Large intestine (tissue), 3 donors: ENCODE data around the gene VRK1. TPM values are rescaled to one million over a fixed set of nuclear protein-coding genes. Genes with fewer than 3 reads are reported as not detected.

Experiments
- DNase-seq, 2 donors: peaks; one replicate each; pipeline versions ENCODE4 v3.0.0 to v3.0.0-alpha.2; 2013
- H3K27ac ChIP-seq: one replicate; pipeline ENCODE4 v1.5.1; 2013; ENCODE audit warnings: low read length
- H3K27me3 ChIP-seq: 2 replicates; pipeline ENCODE4 v1.6.1; 2013; ENCODE audit warnings: low read length; ENCODE audit not compliant: control insufficient read depth, insufficient read depth
- H3K36me3 ChIP-seq: 2 replicates; pipeline ENCODE4 v1.6.1; 2013; ENCODE audit warnings: low read length; ENCODE audit not compliant: control insufficient read depth, insufficient read depth
- H3K4me1 ChIP-seq: one replicate; pipeline ENCODE4 v1.6.1; 2013; ENCODE audit warnings: low read length; ENCODE audit not compliant: control insufficient read depth, insufficient read depth
- H3K4me3 ChIP-seq: one replicate; pipeline ENCODE4 v1.5.1; 2013; ENCODE audit warnings: low read length
- H3K9me3 ChIP-seq: one replicate; pipeline ENCODE4 v1.6.1; 2013; ENCODE audit warnings: mild to moderate bottlenecking, low read depth, low read length, moderate library complexity; ENCODE audit not compliant: control insufficient read depth
- WGBS: methylation state at CpG from one replicate; pipeline ENCODE4 v1.1.5; 2013; ENCODE audit warnings: low lambda C conversion rate; ENCODE audit not compliant: insufficient coverage; 5-methylcytosine and 5-hydroxymethylcytosine counted together
- polyA plus RNA-seq: library from polyadenylated mRNA; unstranded; fragments of 120-200 nt; gene quantifications from one replicate; pipeline ENCODE4 v1.2.1, GENCODE V29; 2013

The VRK1 gene
- polyA plus RNA-seq, 1 donor: 13.3 TPM

GRCh38 chr14:96817750-96818666, 20.8 kb downstream of the VRK1 start:
- Histone ChIP-seq H3K36me3 (no peaks in the 10 kb centered on the region), H3K27ac (no peak overlapping the region), H3K9me3 (no peaks in the 10 kb centered on the region), H3K4me1 (no peaks in the 10 kb centered on the region), H3K4me3 (no peak overlapping the region), H3K27me3 (no peaks in the 10 kb centered on the region)
- WGBS: 100% methylated on average over 1 of the region's 5 CpGs
- no peak for DNase-seq

- Histone ChIP-seq H3K27ac (no peak overlapping the region), H3K27me3 (no peaks in the 10 kb centered on the region), H3K4me1 (no peaks in the 10 kb centered on the region), H3K9me3 (no peaks in the 10 kb centered on the region), H3K36me3 (no peaks in the 10 kb centered on the region), H3K4me3 (no peak overlapping the region)
- WGBS: 100% methylated on average over 1 of the region's 3 CpGs
- no peak for DNase-seq
Measured at GRCh38 chr14:96821501-96821900, 24.3 kb downstream of the VRK1 start.

- WGBS: 100% methylated on average over 2 of the region's 2 CpGs
- Histone ChIP-seq H3K27me3 (no peaks in the 10 kb centered on the region), H3K4me3 (no peak overlapping the region), H3K4me1 (no peaks in the 10 kb centered on the region), H3K27ac (no peak overlapping the region), H3K36me3 (no peaks in the 10 kb centered on the region), H3K9me3 (no peaks in the 10 kb centered on the region)
- no peak for DNase-seq
Measured at GRCh38 chr14:96823652-96824051, 26.5 kb downstream of the VRK1 start.

- WGBS: 100% methylated on average over 3 of the region's 3 CpGs
- no peaks in the 10 kb centered on the region for H3K4me1 ChIP-seq
- H3K9me3 ChIP-seq: no peaks in the 10 kb centered on the region
- H3K36me3 ChIP-seq: no peaks in the 10 kb centered on the region
- H3K4me3 ChIP-seq: no peak overlapping the region
- DNase-seq: no peak
- no peak overlapping the region for H3K27ac ChIP-seq
- H3K27me3 ChIP-seq: no peaks in the 10 kb centered on the region
Measured at GRCh38 chr14:96824283-96824682, 27.1 kb downstream of the VRK1 start.

- Histone ChIP-seq H3K9me3 (no peaks in the 10 kb centered on the region), H3K4me1 (no peaks in the 10 kb centered on the region), H3K27ac (no peak overlapping the region), H3K27me3 (no peaks in the 10 kb centered on the region), H3K4me3 (no peak overlapping the region), H3K36me3 (no peaks in the 10 kb centered on the region)
- no peak for DNase-seq
- WGBS: 70% methylated on average over 2 of the region's 2 CpGs
Measured at GRCh38 chr14:96826818-96827217, 29.6 kb downstream of the VRK1 start.

GRCh38 chr14:96827290-96827689, 30.1 kb downstream of the VRK1 start:
- no peaks in the 10 kb centered on the region for H3K36me3 ChIP-seq
- H3K9me3 ChIP-seq: no peaks in the 10 kb centered on the region
- no peak for DNase-seq
- H3K27me3 ChIP-seq: no peaks in the 10 kb centered on the region
- no peak overlapping the region for H3K4me3 ChIP-seq
- H3K4me1 ChIP-seq: no peaks in the 10 kb centered on the region
- WGBS: 60% methylated on average over 1 of the region's 3 CpGs
- no peak overlapping the region for H3K27ac ChIP-seq

- WGBS: 100% methylated on average over 1 of the region's 1 CpG
- Histone ChIP-seq H3K4me3 (no peak overlapping the region), H3K9me3 (no peaks in the 10 kb centered on the region), H3K27ac (no peak overlapping the region), H3K27me3 (no peaks in the 10 kb centered on the region), H3K4me1 (no peaks in the 10 kb centered on the region), H3K36me3 (peaks cover 2% of the 10 kb centered on the region)
- DNase-seq: no peak
Measured at GRCh38 chr14:96829791-96830190, 32.6 kb downstream of the VRK1 start.

GRCh38 chr14:96830946-96831345, 33.8 kb downstream of the VRK1 start:
- Histone ChIP-seq H3K9me3 (no peaks in the 10 kb centered on the region), H3K4me3 (no peak overlapping the region), H3K27me3 (no peaks in the 10 kb centered on the region), H3K36me3 (peaks cover 6% of the 10 kb centered on the region), H3K4me1 (no peaks in the 10 kb centered on the region), H3K27ac (no peak overlapping the region)
- DNase-seq: no peak
- no CpG with 5 or more reads among the region's 1 CpG for WGBS

- 100% methylated on average over 1 of the region's 2 CpGs for WGBS
- no peak overlapping the region for H3K27ac ChIP-seq
- H3K9me3 ChIP-seq: no peaks in the 10 kb centered on the region
- H3K4me1 ChIP-seq: no peaks in the 10 kb centered on the region
- H3K36me3 ChIP-seq: peaks cover 6% of the 10 kb centered on the region
- no peak for DNase-seq
- H3K27me3 ChIP-seq: no peaks in the 10 kb centered on the region
- H3K4me3 ChIP-seq: no peak overlapping the region
Measured at GRCh38 chr14:96832351-96832750, 35.2 kb downstream of the VRK1 start.

- H3K9me3 ChIP-seq: no peaks in the 10 kb centered on the region
- WGBS: 100% methylated on average over 2 of the region's 4 CpGs
- no peaks in the 10 kb centered on the region for H3K27me3 ChIP-seq
- H3K27ac ChIP-seq: no peak overlapping the region
- H3K4me3 ChIP-seq: no peak overlapping the region
- no peak for DNase-seq
- no peaks in the 10 kb centered on the region for H3K4me1 ChIP-seq
- H3K36me3 ChIP-seq: peaks cover 6% of the 10 kb centered on the region
Measured at GRCh38 chr14:96838449-96838848, 41.3 kb downstream of the VRK1 start.

GRCh38 chr14:96839251-96839650, 42.1 kb downstream of the VRK1 start:
- H3K4me1 ChIP-seq: no peaks in the 10 kb centered on the region
- no peak overlapping the region for H3K27ac ChIP-seq
- H3K27me3 ChIP-seq: no peaks in the 10 kb centered on the region
- H3K36me3 ChIP-seq: peaks cover 6% of the 10 kb centered on the region
- H3K9me3 ChIP-seq: no peaks in the 10 kb centered on the region
- no peak for DNase-seq
- no peak overlapping the region for H3K4me3 ChIP-seq
- 100% methylated on average over 1 of the region's 2 CpGs for WGBS
